Measurements from ENCODE around the gene SMPD4. TPM values are rescaled to one million over a fixed set of nuclear protein-coding genes. Genes with fewer than 3 reads are reported as not detected.
"Not testable (repeated sequence)": the region's sequence is repeated elsewhere in the genome, so short reads cannot be mapped to it uniquely, and the experiment has no call there.

The SMPD4 gene
- total RNA-seq, 1 donor from 2014 or later: 6.8 TPM

- not testable (repeated sequence) for H3K27me3 ChIP-seq (ENCODE audit: control insufficient read depth in 3 of 3, insufficient read depth in 3 of 3, low read length in 3 of 3); H3K27ac ChIP-seq (ENCODE audit: low read depth, low read length); H3K36me3 ChIP-seq (ENCODE audit: control insufficient read depth in 3 of 3, insufficient read depth in 3 of 3, low read length in 3 of 3); H3K4me3 ChIP-seq (ENCODE audit: low read length in 3 of 3); H3K4me1 ChIP-seq (ENCODE audit: control insufficient read depth in 3 of 3, insufficient read depth in 3 of 3, low read length in 3 of 3); H3K9ac ChIP-seq (ENCODE audit: low read depth in 1 of 3, low read length in 3 of 3); H3K9me3 ChIP-seq (ENCODE audit: control insufficient read depth in 3 of 3, low read length in 3 of 3)
Observed at GRCh38 chr2:130142396-130143265, 38.8 kb downstream of the SMPD4 start.

- not testable (repeated sequence) for H3K27me3 ChIP-seq (ENCODE audit: control insufficient read depth in 3 of 3, insufficient read depth in 3 of 3, low read length in 3 of 3); H3K9me3 ChIP-seq (ENCODE audit: control insufficient read depth in 3 of 3, low read length in 3 of 3); H3K9ac ChIP-seq (ENCODE audit: low read depth in 1 of 3, low read length in 3 of 3); H3K4me3 ChIP-seq (ENCODE audit: low read length in 3 of 3); H3K36me3 ChIP-seq (ENCODE audit: control insufficient read depth in 3 of 3, insufficient read depth in 3 of 3, low read length in 3 of 3); H3K4me1 ChIP-seq (ENCODE audit: control insufficient read depth in 3 of 3, insufficient read depth in 3 of 3, low read length in 3 of 3); H3K27ac ChIP-seq (ENCODE audit: low read depth, low read length)
Observed at GRCh38 chr2:130141645-130142370, 39.6 kb downstream of the SMPD4 start.

GRCh38 chr2:130141002-130141401, 40.4 kb downstream of the SMPD4 start:
- H3K9ac ChIP-seq (ENCODE audit: low read depth in 1 of 3, low read length in 3 of 3); H3K4me3 ChIP-seq (ENCODE audit: low read length in 3 of 3); H3K27me3 ChIP-seq (ENCODE audit: control insufficient read depth in 3 of 3, insufficient read depth in 3 of 3, low read length in 3 of 3); H3K27ac ChIP-seq (ENCODE audit: low read depth, low read length); H3K36me3 ChIP-seq (ENCODE audit: control insufficient read depth in 3 of 3, insufficient read depth in 3 of 3, low read length in 3 of 3); H3K9me3 ChIP-seq (ENCODE audit: control insufficient read depth in 3 of 3, low read length in 3 of 3); H3K4me1 ChIP-seq (ENCODE audit: control insufficient read depth in 3 of 3, insufficient read depth in 3 of 3, low read length in 3 of 3): not testable (repeated sequence)

- not testable (repeated sequence) for H3K4me3 ChIP-seq (ENCODE audit: low read length in 3 of 3); H3K27me3 ChIP-seq (ENCODE audit: control insufficient read depth in 3 of 3, insufficient read depth in 3 of 3, low read length in 3 of 3); H3K4me1 ChIP-seq (ENCODE audit: control insufficient read depth in 3 of 3, insufficient read depth in 3 of 3, low read length in 3 of 3); H3K9ac ChIP-seq (ENCODE audit: low read depth in 1 of 3, low read length in 3 of 3); H3K36me3 ChIP-seq (ENCODE audit: control insufficient read depth in 3 of 3, insufficient read depth in 3 of 3, low read length in 3 of 3); H3K27ac ChIP-seq (ENCODE audit: low read depth, low read length); H3K9me3 ChIP-seq (ENCODE audit: control insufficient read depth in 3 of 3, low read length in 3 of 3)
Observed at GRCh38 chr2:130140516-130140915, 40.9 kb downstream of the SMPD4 start.

- not testable (repeated sequence) for H3K9ac ChIP-seq (ENCODE audit: low read depth in 1 of 3, low read length in 3 of 3); H3K27ac ChIP-seq (ENCODE audit: low read depth, low read length); H3K4me1 ChIP-seq (ENCODE audit: control insufficient read depth in 3 of 3, insufficient read depth in 3 of 3, low read length in 3 of 3); H3K36me3 ChIP-seq (ENCODE audit: control insufficient read depth in 3 of 3, insufficient read depth in 3 of 3, low read length in 3 of 3); H3K4me3 ChIP-seq (ENCODE audit: low read length in 3 of 3); H3K9me3 ChIP-seq (ENCODE audit: control insufficient read depth in 3 of 3, low read length in 3 of 3); H3K27me3 ChIP-seq (ENCODE audit: control insufficient read depth in 3 of 3, insufficient read depth in 3 of 3, low read length in 3 of 3)
Observed at GRCh38 chr2:130139331-130140280, 41.8 kb downstream of the SMPD4 start.

- not testable (repeated sequence) for H3K9me3 ChIP-seq (ENCODE audit: control insufficient read depth in 3 of 3, low read length in 3 of 3)
Observed at GRCh38 chr2:130138841-130139251, 42.6 kb downstream of the SMPD4 start.

GRCh38 chr2:130138326-130138725, 43.1 kb downstream of the SMPD4 start:
- H3K4me3 ChIP-seq (ENCODE audit: low read length in 3 of 3); H3K27me3 ChIP-seq (ENCODE audit: control insufficient read depth in 3 of 3, insufficient read depth in 3 of 3, low read length in 3 of 3); H3K9me3 ChIP-seq (ENCODE audit: control insufficient read depth in 3 of 3, low read length in 3 of 3); H3K27ac ChIP-seq (ENCODE audit: low read depth, low read length); H3K4me1 ChIP-seq (ENCODE audit: control insufficient read depth in 3 of 3, insufficient read depth in 3 of 3, low read length in 3 of 3); H3K36me3 ChIP-seq (ENCODE audit: control insufficient read depth in 3 of 3, insufficient read depth in 3 of 3, low read length in 3 of 3); H3K9ac ChIP-seq (ENCODE audit: low read depth in 1 of 3, low read length in 3 of 3): not testable (repeated sequence)

More at GRCh38 chr2:130138841-130139251, 42.6 kb downstream of the SMPD4 start:
- H3K36me3 ChIP-seq (ENCODE audit: control insufficient read depth in 3 of 3, insufficient read depth in 3 of 3, low read length in 3 of 3); H3K27me3 ChIP-seq (ENCODE audit: control insufficient read depth in 3 of 3, insufficient read depth in 3 of 3, low read length in 3 of 3); H3K4me3 ChIP-seq (ENCODE audit: low read length in 3 of 3); H3K27ac ChIP-seq (ENCODE audit: low read depth, low read length); H3K4me1 ChIP-seq (ENCODE audit: control insufficient read depth in 3 of 3, insufficient read depth in 3 of 3, low read length in 3 of 3); H3K9ac ChIP-seq (ENCODE audit: low read depth in 1 of 3, low read length in 3 of 3): not testable (repeated sequence)

- not testable (repeated sequence) for H3K9ac ChIP-seq (ENCODE audit: low read depth in 1 of 3, low read length in 3 of 3); H3K27me3 ChIP-seq (ENCODE audit: control insufficient read depth in 3 of 3, insufficient read depth in 3 of 3, low read length in 3 of 3); H3K4me1 ChIP-seq (ENCODE audit: control insufficient read depth in 3 of 3, insufficient read depth in 3 of 3, low read length in 3 of 3); H3K36me3 ChIP-seq (ENCODE audit: control insufficient read depth in 3 of 3, insufficient read depth in 3 of 3, low read length in 3 of 3); H3K9me3 ChIP-seq (ENCODE audit: control insufficient read depth in 3 of 3, low read length in 3 of 3); H3K4me3 ChIP-seq (ENCODE audit: low read length in 3 of 3); H3K27ac ChIP-seq (ENCODE audit: low read depth, low read length)
Observed at GRCh38 chr2:130137118-130137517, 44.3 kb downstream of the SMPD4 start.

GRCh38 chr2:130136546-130136945, 44.9 kb downstream of the SMPD4 start:
- not testable (repeated sequence) for H3K27ac ChIP-seq (ENCODE audit: low read depth, low read length); H3K9ac ChIP-seq (ENCODE audit: low read depth in 1 of 3, low read length in 3 of 3); H3K4me1 ChIP-seq (ENCODE audit: control insufficient read depth in 3 of 3, insufficient read depth in 3 of 3, low read length in 3 of 3); H3K27me3 ChIP-seq (ENCODE audit: control insufficient read depth in 3 of 3, insufficient read depth in 3 of 3, low read length in 3 of 3); H3K4me3 ChIP-seq (ENCODE audit: low read length in 3 of 3); H3K9me3 ChIP-seq (ENCODE audit: control insufficient read depth in 3 of 3, low read length in 3 of 3); H3K36me3 ChIP-seq (ENCODE audit: control insufficient read depth in 3 of 3, insufficient read depth in 3 of 3, low read length in 3 of 3)

All from skeletal muscle tissue (tissue), 4 donors.